ENCODE data around the gene METTL25.

GRCh38 chr12:82510386-82510785 is 152.1 kb downstream of the METTL25 start:
- TF ChIP-seq CTCF (IDR thresholded peaks at IDR 0.05 in 4 of 5, conservative IDR thresholded peaks at IDR 0.05 in 1 of 5) (no peak), POLR2A (IDR thresholded peaks at IDR 0.05) (no peak)
